Neural cell (in vitro differentiated cells): ENCODE measurements around the gene PREB.

Experiments used
- CTCF ChIP-seq: fragments of 450-650 bp; IDR thresholded peaks from 2 replicates; pipeline ENCODE4 v1.5.1; 2014; ENCODE audit warnings: antibody characterized with exemption, mild to moderate bottlenecking, moderate library complexity; ENCODE audit not compliant: poor library complexity, severe bottlenecking
- RAD21 ChIP-seq: fragments of 450-650 bp; conservative IDR thresholded peaks from 2 replicates; pipeline ENCODE4 v1.6.1; 2014; ENCODE audit warnings: antibody characterized with exemption, mild to moderate bottlenecking, moderate library complexity

GRCh38 chr2:27177441-27178351 lies 43.3 kb upstream of the PREB start:
- no peak for TF ChIP-seq RAD21
- TF ChIP-seq CTCF: no peak
